Dermis blood vessel endothelial cell (primary cell): Measurements from ENCODE around the gene TNFAIP8L1. TPM values are rescaled to one million over a fixed set of nuclear protein-coding genes. Genes with fewer than 3 reads are reported as not detected.
A peak's percentile ranks its signal among the peaks of the same experiment; 100 is the strongest.
"Not testable (repeated sequence)": the region's sequence is repeated elsewhere in the genome, so short reads cannot be mapped to it uniquely, and the experiment has no call there.

Experiments
- DNase-seq: peaks from one replicate; pipeline ENCODE4 v3.0.0; 2010
- total RNA-seq: library from RNA; depleted of rRNA; stranded (reverse); fragments of >200 nt; gene quantifications from 2 replicates; pipeline ENCODE4 v1.2.3, GENCODE V29; 2014

Gene TNFAIP8L1
- total RNA-seq = 65.4 and 70.1 TPM in 2 replicates

GRCh38 chr19:4638828-4639530 is at the start of gene TNFAIP8L1:
TNFAIP8L1 (plus strand) TSS chr19:4639516; CDS start chr19:4651870, 12,354 bp downstream.
- peak; percentile 98 for DNase-seq

- DNase-seq = peak; percentile 58
These were observed 49.5 kb upstream of the TNFAIP8L1 start for GRCh38 chr19:4589579-4590410.

DNA sequence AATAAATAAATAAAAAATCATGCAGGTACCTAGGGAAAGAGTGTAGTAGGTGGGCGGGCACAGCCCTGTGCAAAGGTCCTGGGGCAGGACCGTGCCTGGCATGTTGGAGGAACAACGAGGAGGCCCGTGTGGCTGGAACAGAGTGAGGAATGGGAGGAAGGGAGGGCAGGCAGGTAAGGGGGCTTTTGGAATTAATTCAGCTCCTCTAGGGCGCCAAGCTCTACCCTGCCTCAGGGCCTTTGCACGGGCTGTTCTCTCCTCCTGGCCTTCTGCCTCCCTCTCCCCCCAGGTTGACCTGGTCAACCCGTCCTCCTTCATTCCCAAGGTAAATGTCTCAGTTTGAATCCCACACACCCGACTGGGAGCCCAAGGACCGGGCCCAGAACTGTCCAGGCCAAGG is 48.8 kb upstream of the TNFAIP8L1 start:
- DNase-seq = no peak

GRCh38 chr19:4591320-4591719 is 48.0 kb upstream of the TNFAIP8L1 start:
- DNase-seq = no peak

GRCh38 chr19:4592445-4592844 is 46.9 kb upstream of the TNFAIP8L1 start:
- DNase-seq = no peak

- DNase-seq = no peak
These were observed 45.9 kb upstream of the TNFAIP8L1 start for GRCh38 chr19:4593409-4593851.

GRCh38 chr19:4594201-4594600 is 45.1 kb upstream of the TNFAIP8L1 start:
- DNase-seq = no peak

DNA sequence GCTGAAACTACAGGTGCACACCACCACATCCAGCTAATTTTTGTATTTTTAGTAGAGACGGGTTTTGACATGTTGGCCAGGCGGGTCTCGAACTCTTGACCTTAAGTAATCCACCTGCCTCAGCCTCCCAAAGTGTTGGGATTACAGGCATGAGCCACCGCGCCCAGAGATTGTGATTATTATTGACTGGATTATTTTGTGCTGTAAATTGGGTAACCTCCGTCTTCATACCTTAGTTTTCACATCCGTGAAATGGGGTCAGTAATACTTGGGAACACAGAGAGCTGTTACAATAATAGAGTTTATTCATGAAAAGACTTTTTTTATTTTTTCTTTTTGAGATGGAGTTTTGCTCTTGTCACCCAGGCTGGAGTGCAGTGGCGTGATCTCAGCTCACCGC is 44.2 kb upstream of the TNFAIP8L1 start:
- not testable (repeated sequence) for DNase-seq

- DNase-seq = no peak
These were observed 43.0 kb upstream of the TNFAIP8L1 start for GRCh38 chr19:4596033-4596904.

DNA sequence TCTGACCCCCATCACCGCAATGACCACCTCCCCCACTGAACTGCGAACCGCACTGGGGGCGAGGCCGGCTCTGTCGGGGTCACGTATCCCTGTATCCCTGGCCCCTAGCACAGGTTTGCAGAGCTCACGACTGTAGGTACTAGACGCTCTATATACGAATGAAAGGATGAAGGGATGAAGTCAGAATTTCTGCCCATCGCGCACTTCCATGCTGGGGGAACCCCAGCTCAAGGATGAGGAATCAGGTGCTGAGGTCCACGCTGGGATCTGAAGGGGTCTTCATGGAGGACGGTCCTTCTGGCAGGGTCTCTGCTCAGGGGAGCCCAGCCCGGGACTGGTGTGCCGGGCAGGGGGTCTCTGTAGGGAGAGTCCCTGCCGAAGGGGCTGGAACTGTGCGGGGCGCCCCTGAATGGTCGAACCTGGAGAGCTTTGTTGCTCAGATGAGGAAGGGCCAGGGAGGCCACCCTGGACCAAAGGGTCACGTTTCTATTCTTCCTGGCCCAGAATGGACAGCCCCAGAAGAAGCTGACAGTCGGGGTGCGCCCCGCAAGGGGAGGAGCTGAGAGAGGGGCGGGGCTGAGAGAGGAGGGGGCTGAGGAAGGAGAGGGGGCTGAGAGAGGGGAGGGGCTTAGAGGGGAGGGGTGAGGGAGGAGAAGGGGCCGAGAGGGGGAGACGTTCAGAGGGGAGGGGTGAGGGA is 41.9 kb upstream of the TNFAIP8L1 start:
- DNase-seq = no peak

DNA sequence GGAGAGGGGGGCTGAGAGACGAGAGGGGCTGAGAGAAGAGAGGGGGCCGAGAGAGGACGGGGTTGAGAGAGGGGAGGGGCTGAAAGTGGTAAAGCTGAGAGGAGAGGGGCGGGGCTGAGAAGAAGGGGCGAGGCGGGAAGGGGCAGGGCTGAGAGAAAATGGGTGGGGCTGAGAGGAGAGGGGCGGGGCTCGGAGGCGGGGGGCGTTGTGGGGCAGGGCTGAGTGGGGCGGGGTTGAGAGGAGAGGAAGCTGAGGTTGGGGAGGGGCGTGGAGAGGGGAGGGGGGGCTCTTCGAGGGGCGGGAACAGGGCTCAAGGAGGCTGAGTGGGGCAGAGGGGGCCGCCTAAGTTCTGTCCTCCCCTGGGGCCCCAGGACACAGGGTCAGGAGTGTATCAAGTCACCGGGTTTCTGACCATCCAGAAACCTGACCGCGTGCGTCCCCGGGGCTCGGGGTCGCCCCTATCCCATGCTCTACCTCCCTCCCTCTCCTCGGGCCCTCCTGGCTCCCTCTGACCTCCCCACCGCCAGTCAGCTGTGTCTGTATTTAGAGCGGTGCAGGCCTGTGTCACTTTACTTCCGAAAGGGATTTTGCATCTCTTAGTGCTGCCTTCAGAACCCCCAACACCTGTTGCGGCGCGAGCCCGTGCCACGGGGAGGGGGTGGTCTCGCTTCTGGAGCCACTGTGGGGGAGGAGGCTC is 41.2 kb upstream of the TNFAIP8L1 start:
- peak; percentile 65 for DNase-seq

- no peak for DNase-seq
These were observed 40.6 kb upstream of the TNFAIP8L1 start for GRCh38 chr19:4598712-4599111.

- no peak for DNase-seq
These were observed 39.2 kb upstream of the TNFAIP8L1 start for GRCh38 chr19:4600082-4600481.

- DNase-seq = no peak
These were observed 38.4 kb upstream of the TNFAIP8L1 start for GRCh38 chr19:4600893-4601292.

DNA sequence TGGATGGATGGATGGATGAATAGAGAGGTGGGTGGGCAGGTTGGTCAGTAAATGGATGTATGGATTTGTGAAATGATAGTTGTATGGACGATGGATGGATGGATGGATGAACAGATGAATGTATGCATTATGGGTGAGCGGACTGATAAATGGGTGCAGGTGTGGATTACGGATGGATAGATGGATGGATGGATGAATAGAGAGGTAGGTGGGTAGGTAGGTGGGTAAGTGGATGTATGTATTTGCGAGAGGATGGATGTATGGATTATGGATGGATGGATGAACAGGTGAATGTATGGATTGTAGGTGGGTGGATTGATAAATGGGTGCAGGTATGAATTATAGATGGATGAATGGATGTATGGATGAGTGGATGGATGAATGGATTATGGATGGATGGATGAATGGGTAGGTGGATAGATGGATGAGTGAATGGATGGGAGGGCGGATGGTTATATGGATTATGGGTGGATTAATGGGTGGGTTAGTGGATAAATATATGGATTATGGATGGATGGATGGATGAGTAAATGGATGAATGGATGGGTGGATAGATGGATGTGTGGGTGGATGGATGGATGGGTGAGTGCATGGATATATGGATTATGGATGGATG is 37.0 kb upstream of the TNFAIP8L1 start:
- no peak for DNase-seq

- no peak for DNase-seq
These were observed 36.4 kb upstream of the TNFAIP8L1 start for GRCh38 chr19:4602915-4603314.

DNA sequence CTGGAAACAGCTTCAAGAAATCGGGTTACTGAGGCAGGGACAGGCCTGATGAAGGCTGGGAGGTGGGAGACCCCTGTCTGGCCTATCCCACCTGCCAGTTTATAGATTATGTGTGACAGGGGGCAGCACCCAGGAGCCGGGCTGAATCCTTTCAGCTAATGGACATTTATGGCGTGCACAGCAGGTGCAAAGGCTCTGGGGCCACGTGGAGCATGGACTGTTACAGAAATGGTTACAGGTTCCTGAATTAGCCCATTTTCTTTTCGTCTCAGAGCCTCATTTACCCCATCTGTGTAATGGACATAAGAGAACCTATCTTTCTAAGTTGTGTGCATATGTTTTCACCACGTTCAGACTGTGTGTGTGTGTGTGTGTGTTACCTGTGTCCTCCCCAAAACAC is 34.4 kb upstream of the TNFAIP8L1 start:
- no peak for DNase-seq

- no peak for DNase-seq
These were observed 33.1 kb upstream of the TNFAIP8L1 start for GRCh38 chr19:4606181-4606580.

- peak; percentile 49 for DNase-seq
These were observed 32.2 kb upstream of the TNFAIP8L1 start for GRCh38 chr19:4606921-4607678.

GRCh38 chr19:4609878-4610511 is 29.3 kb upstream of the TNFAIP8L1 start:
- no peak for DNase-seq
